HepG2 (cell line): ENCODE measurements around the gene VWA1. TPM values are rescaled to one million over a fixed set of nuclear protein-coding genes. Genes with fewer than 3 reads are reported as not detected.

Experiments
- ELF3 ChIP-seq: IDR thresholded peaks from 2 replicates; pipeline ENCODE4 v1.6.1; 2016; ENCODE audit warnings: missing genetic modification reagents, missing compliant biosample characterization
- ETV6 ChIP-seq: sonication (generic); formaldehyde crosslinking; conservative IDR thresholded peaks from 2 replicates; pipeline ENCODE4 v1.4.0; 2020; ENCODE audit warnings: missing genetic modification reagents
- FLYWCH1 ChIP-seq: sonication (generic); formaldehyde crosslinking; IDR thresholded peaks from 2 replicates; pipeline ENCODE4 v1.8.1; 2023; ENCODE audit warnings: mild to moderate bottlenecking, missing genetic modification reagents
- KAT8 ChIP-seq: IDR thresholded peaks from 2 replicates; pipeline ENCODE4 v1.6.1; 2016; ENCODE audit warnings: missing genetic modification reagents, missing compliant biosample characterization
- KIAA2018 ChIP-seq: sonication (generic); formaldehyde crosslinking; IDR thresholded peaks from 2 replicates; pipeline ENCODE4 v1.5.0; 2020; ENCODE audit warnings: mild to moderate bottlenecking, missing genetic modification reagents, borderline replicate concordance
- RFX3 ChIP-seq: IDR thresholded peaks from 2 replicates; pipeline ENCODE4 v1.6.1; 2016; ENCODE audit warnings: missing biosample characterization, missing genetic modification reagents
- SOX6 ChIP-seq, 2 experiments: fragments of 450-650 bp in 1 of 2; sonication (generic) in 1 of 2; formaldehyde crosslinking in 1 of 2; IDR thresholded peaks; 2 replicates each; pipeline versions ENCODE4 v1.4.0 to v1.6.1; 2017 to 2020; ENCODE audit warnings: antibody characterized with exemption in 1 of 2, mild to moderate bottlenecking in 1 of 2, missing genetic modification reagents in 1 of 2
- SP1 ChIP-seq, 2 experiments: fragments of 450-650 bp in 1 of 2; sonication (generic) in 1 of 2; formaldehyde crosslinking in 1 of 2; IDR thresholded peaks; 2 replicates each; pipeline versions ENCODE4 v1.4.0 to v1.6.1; 2016 to 2020; ENCODE audit warnings: missing genetic modification reagents in 1 of 2
- XRCC5 ChIP-seq: fragments of 200-400 bp; formaldehyde crosslinking; optimal IDR thresholded peaks from 2 replicates; pipeline ENCODE3; 2017; ENCODE audit warnings: mild to moderate bottlenecking, low read length
- polyA plus RNA-seq, 8 experiments: library from polyadenylated mRNA; depleted of rRNA in 3 of 8; stranded (reverse) in 7 of 8; unstranded in 1 of 8; fragments of >200 nt; fragmentation: Illumina TruSeq in 4 of 8; extraction: Trizol in 4 of 8; gene quantifications; 2 replicates each; pipeline versions ENCODE4 v1.2.1 to v1.2.3, GENCODE V29; 2011 to 2016; ENCODE audit warnings: low read depth in 4 of 8, missing spikeins in 1 of 8, mixed read lengths in 1 of 8; ENCODE audit not compliant: insufficient read depth in 1 of 8
- total RNA-seq, 5 experiments: library from RNA; depleted of rRNA; stranded (reverse); fragments of >200 nt; fragmentation: Illumina TruSeq; extraction: Trizol; gene quantifications; 2 replicates each; pipeline ENCODE4 v1.2.3, GENCODE V29; 2016; ENCODE audit warnings: low read depth in 1 of 5
- TF ChIP-seq, protein P1 (sequence below): sonication (generic); formaldehyde crosslinking; IDR thresholded peaks from 2 replicates; pipeline ENCODE4 v1.8.0; 2022; ENCODE audit warnings: mild to moderate bottlenecking, missing genetic modification reagents, moderate library complexity
- TF ChIP-seq, protein P2 (sequence below): sonication (generic); formaldehyde crosslinking; IDR thresholded peaks from 2 replicates; pipeline ENCODE4 v1.4.0; 2020; ENCODE audit warnings: missing genetic modification reagents

The VWA1 gene
- total and polyA plus RNA-seq, 2 of the 13 experiments (the other 11 are each of a cell fraction or from before 2014, with no cell fraction given): 40.9 to 57.5 TPM

- 0 out of 2 replicates have a peak, but pooled peaks have one; percentile 74 for TF ChIP-seq KIAA2018
- TF ChIP-seq ELF3 (CRISPR knock-in tag): peak; percentile 90
- TF ChIP-seq XRCC5: peak; percentile 78
- TF ChIP-seq KAT8 (CRISPR knock-in tag): peak; percentile 92
- TF ChIP-seq SP1 (IDR thresholded peaks at IDR 0.05): no peak
- TF ChIP-seq SP1 (CRISPR knock-in tag; IDR thresholded peaks at IDR 0.05): peak; percentile 62
- TF ChIP-seq, protein P1, sequence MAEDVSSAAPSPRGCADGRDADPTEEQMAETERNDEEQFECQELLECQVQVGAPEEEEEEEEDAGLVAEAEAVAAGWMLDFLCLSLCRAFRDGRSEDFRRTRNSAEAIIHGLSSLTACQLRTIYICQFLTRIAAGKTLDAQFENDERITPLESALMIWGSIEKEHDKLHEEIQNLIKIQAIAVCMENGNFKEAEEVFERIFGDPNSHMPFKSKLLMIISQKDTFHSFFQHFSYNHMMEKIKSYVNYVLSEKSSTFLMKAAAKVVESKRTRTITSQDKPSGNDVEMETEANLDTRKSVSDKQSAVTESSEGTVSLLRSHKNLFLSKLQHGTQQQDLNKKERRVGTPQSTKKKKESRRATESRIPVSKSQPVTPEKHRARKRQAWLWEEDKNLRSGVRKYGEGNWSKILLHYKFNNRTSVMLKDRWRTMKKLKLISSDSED: no peak
- no peak for TF ChIP-seq SOX6 (IDR thresholded peaks at IDR 0.05)
- peak; percentile 93 for TF ChIP-seq SOX6 (CRISPR knock-in tag; IDR thresholded peaks at IDR 0.05)
- TF ChIP-seq RFX3 (CRISPR knock-in tag): no peak
- TF ChIP-seq, protein P2, sequence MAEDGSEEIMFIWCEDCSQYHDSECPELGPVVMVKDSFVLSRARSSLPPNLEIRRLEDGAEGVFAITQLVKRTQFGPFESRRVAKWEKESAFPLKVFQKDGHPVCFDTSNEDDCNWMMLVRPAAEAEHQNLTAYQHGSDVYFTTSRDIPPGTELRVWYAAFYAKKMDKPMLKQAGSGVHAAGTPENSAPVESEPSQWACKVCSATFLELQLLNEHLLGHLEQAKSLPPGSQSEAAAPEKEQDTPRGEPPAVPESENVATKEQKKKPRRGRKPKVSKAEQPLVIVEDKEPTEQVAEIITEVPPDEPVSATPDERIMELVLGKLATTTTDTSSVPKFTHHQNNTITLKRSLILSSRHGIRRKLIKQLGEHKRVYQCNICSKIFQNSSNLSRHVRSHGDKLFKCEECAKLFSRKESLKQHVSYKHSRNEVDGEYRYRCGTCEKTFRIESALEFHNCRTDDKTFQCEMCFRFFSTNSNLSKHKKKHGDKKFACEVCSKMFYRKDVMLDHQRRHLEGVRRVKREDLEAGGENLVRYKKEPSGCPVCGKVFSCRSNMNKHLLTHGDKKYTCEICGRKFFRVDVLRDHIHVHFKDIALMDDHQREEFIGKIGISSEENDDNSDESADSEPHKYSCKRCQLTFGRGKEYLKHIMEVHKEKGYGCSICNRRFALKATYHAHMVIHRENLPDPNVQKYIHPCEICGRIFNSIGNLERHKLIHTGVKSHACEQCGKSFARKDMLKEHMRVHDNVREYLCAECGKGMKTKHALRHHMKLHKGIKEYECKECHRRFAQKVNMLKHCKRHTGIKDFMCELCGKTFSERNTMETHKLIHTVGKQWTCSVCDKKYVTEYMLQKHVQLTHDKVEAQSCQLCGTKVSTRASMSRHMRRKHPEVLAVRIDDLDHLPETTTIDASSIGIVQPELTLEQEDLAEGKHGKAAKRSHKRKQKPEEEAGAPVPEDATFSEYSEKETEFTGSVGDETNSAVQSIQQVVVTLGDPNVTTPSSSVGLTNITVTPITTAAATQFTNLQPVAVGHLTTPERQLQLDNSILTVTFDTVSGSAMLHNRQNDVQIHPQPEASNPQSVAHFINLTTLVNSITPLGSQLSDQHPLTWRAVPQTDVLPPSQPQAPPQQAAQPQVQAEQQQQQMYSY (CRISPR knock-in tag): no peak
- TF ChIP-seq FLYWCH1 (CRISPR knock-in tag): no peak
- TF ChIP-seq ETV6 (CRISPR knock-in tag): no peak; the same call in 1 of the 2 replicates
Observed at GRCh38 chr1:1400576-1401456, 34.7 kb upstream of the VWA1 start (continued).
